HEK293T (cell line): Measurements from ENCODE around the gene BET1L.

Experiments used
- ARNT ChIP-seq: fragments of 450-650 bp; IDR thresholded peaks from 2 replicates; pipeline ENCODE4 v1.6.1; 2017; ENCODE audit warnings: mild to moderate bottlenecking
- BHLHE40 ChIP-seq: fragments of 450-650 bp; IDR thresholded peaks from 2 replicates; pipeline ENCODE4 v1.6.1; 2016; ENCODE audit warnings: mild to moderate bottlenecking, moderate library complexity, borderline replicate concordance
- CTBP1 ChIP-seq: fragments of 450-650 bp; IDR thresholded peaks from 2 replicates; pipeline ENCODE4 v1.6.1; 2016; ENCODE audit warnings: borderline replicate concordance
- FOXA1 ChIP-seq: fragments of 450-650 bp; IDR thresholded peaks from 2 replicates; pipeline ENCODE4 v1.6.1; 2016; ENCODE audit warnings: mild to moderate bottlenecking
- FOXM1 ChIP-seq: fragments of 450-650 bp; IDR thresholded peaks from 2 replicates; pipeline ENCODE4 v1.6.1; 2017; ENCODE audit warnings: mild to moderate bottlenecking, borderline replicate concordance
- HDGF ChIP-seq: fragments of 450-650 bp; IDR thresholded peaks from 2 replicates; pipeline ENCODE4 v1.6.1; 2017; ENCODE audit warnings: antibody characterized with exemption, borderline replicate concordance
- L3MBTL2 ChIP-seq: fragments of 450-650 bp; conservative IDR thresholded peaks from 2 replicates; pipeline ENCODE4 v1.6.1; 2016; ENCODE audit warnings: mild to moderate bottlenecking
- LEF1 ChIP-seq: fragments of 450-650 bp; IDR thresholded peaks from 2 replicates; pipeline ENCODE4 v1.6.1; 2017; ENCODE audit warnings: mild to moderate bottlenecking, borderline replicate concordance
- NFRKB ChIP-seq: fragments of 450-650 bp; IDR thresholded peaks from 2 replicates; pipeline ENCODE4 v1.6.1; 2016; ENCODE audit warnings: mild to moderate bottlenecking, moderate library complexity
- SP1 ChIP-seq: fragments of 450-650 bp; IDR thresholded peaks from 2 replicates; pipeline ENCODE4 v1.6.1; 2017
- SUZ12 ChIP-seq: fragments of 450-650 bp; IDR thresholded peaks from 2 replicates; pipeline ENCODE4 v1.6.1; 2016; ENCODE audit warnings: mild to moderate bottlenecking
- TARDBP ChIP-seq: fragments of 450-650 bp; IDR thresholded peaks from 2 replicates; pipeline ENCODE4 v1.6.1; 2016
- ZNF384 ChIP-seq: fragments of 450-650 bp; IDR thresholded peaks from 2 replicates; pipeline ENCODE4 v1.6.1; 2016
- TF ChIP-seq, protein P1 (sequence below): fragments of 450-650 bp; IDR thresholded peaks from 2 replicates; pipeline ENCODE4 v1.6.1; 2016

DNA sequence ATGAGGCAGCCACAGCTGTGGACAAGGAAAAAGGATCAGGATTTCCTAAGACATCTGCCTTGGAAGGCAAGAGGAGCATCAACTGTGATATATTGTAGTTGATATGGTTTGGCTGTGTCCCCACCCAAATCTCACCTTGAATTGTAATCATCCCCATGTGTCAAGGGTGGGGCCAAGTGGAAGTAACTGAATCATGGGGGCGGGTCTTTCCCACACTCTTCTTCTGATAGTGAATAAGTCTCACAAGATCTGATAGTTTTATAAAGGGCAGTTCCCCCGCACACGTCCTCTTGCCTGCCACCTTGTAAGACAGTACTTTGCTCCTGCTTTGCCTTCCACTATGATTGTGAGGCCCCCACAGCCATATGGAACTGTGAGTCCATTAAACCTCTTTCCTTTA is 10.5 kb upstream of the BET1L start:
- TF ChIP-seq ARNT (no peak), FOXM1 (no peak), SUZ12 (no peak), NFRKB (no peak), SP1 (no peak), TARDBP (no peak), FOXA1 (no peak), LEF1 (no peak), L3MBTL2 (no peak), BHLHE40 (no peak), HDGF (no peak), ZNF384 (no peak), CTBP1 (no peak)
- TF ChIP-seq, protein P1, sequence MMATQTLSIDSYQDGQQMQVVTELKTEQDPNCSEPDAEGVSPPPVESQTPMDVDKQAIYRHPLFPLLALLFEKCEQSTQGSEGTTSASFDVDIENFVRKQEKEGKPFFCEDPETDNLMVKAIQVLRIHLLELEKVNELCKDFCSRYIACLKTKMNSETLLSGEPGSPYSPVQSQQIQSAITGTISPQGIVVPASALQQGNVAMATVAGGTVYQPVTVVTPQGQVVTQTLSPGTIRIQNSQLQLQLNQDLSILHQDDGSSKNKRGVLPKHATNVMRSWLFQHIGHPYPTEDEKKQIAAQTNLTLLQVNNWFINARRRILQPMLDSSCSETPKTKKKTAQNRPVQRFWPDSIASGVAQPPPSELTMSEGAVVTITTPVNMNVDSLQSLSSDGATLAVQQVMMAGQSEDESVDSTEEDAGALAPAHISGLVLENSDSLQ = no peak
